Measurements from ENCODE around the gene RHBDD1. TPM values are rescaled to one million over a fixed set of nuclear protein-coding genes. Genes with fewer than 3 reads are reported as not detected.

The RHBDD1 gene
- total RNA-seq, 1 donor from 2014 or later: 30.0 TPM

GRCh38 chr2:226953206-226953605 lies 117.4 kb downstream of the RHBDD1 start:
- DNase-seq (ENCODE audit: low spot score): no peak
- H3K4me1 Mint-ChIP-seq (ENCODE audit: low read depth): no peaks in the 10 kb centered on the region
- peaks cover 6% of the 10 kb centered on the region for H3K9me3 Mint-ChIP-seq (ENCODE audit: low read depth)
- no peak for TF ChIP-seq CTCF (IDR thresholded peaks at IDR 0.05)
- no peaks in the 10 kb centered on the region for H3K27me3 Mint-ChIP-seq (ENCODE audit: low read depth)
- H3K27ac Mint-ChIP-seq (ENCODE audit: unreplicated experiment): no peak overlapping the region
- no peak overlapping the region for H3K4me3 Mint-ChIP-seq (ENCODE audit: unreplicated experiment)
- peaks cover 3% of the 10 kb centered on the region for H3K36me3 Mint-ChIP-seq (ENCODE audit: low read depth)

GRCh38 chr2:226953826-226954225 lies 118.0 kb downstream of the RHBDD1 start:
- Mint-ChIP-seq H3K36me3 (ENCODE audit: low read depth) (no peaks in the 10 kb centered on the region), H3K27ac (ENCODE audit: unreplicated experiment) (no peak overlapping the region), H3K27me3 (ENCODE audit: low read depth) (no peaks in the 10 kb centered on the region), H3K9me3 (ENCODE audit: low read depth) (peaks cover 7% of the 10 kb centered on the region), H3K4me3 (ENCODE audit: unreplicated experiment) (no peak overlapping the region), H3K4me1 (ENCODE audit: low read depth) (no peaks in the 10 kb centered on the region)
- no peak for TF ChIP-seq CTCF (IDR thresholded peaks at IDR 0.05)
- no peak for DNase-seq (ENCODE audit: low spot score)

GRCh38 chr2:226956659-226957058 lies 120.8 kb downstream of the RHBDD1 start:
- Mint-ChIP-seq H3K27me3 (ENCODE audit: low read depth) (no peaks in the 10 kb centered on the region), H3K36me3 (ENCODE audit: low read depth) (peaks cover 3% of the 10 kb centered on the region), H3K4me3 (ENCODE audit: unreplicated experiment) (no peak overlapping the region), H3K27ac (ENCODE audit: unreplicated experiment) (no peak overlapping the region), H3K9me3 (ENCODE audit: low read depth) (peaks cover 14% of the 10 kb centered on the region), H3K4me1 (ENCODE audit: low read depth) (no peaks in the 10 kb centered on the region)
- TF ChIP-seq CTCF (IDR thresholded peaks at IDR 0.05): no peak
- no peak for DNase-seq (ENCODE audit: low spot score)

GRCh38 chr2:226959418-226959817 lies 123.6 kb downstream of the RHBDD1 start:
- Mint-ChIP-seq H3K4me1 (ENCODE audit: low read depth) (no peaks in the 10 kb centered on the region), H3K36me3 (ENCODE audit: low read depth) (peaks cover 3% of the 10 kb centered on the region), H3K27me3 (ENCODE audit: low read depth) (no peaks in the 10 kb centered on the region), H3K9me3 (ENCODE audit: low read depth) (peaks cover 14% of the 10 kb centered on the region), H3K27ac (ENCODE audit: unreplicated experiment) (no peak overlapping the region), H3K4me3 (ENCODE audit: unreplicated experiment) (no peak overlapping the region)
- DNase-seq (ENCODE audit: low spot score): no peak
- TF ChIP-seq CTCF (IDR thresholded peaks at IDR 0.05): no peak

GRCh38 chr2:226962176-226962773 lies 126.4 kb downstream of the RHBDD1 start:
- no peak for DNase-seq (ENCODE audit: low spot score)
- peaks cover 12% of the 10 kb centered on the region for H3K9me3 Mint-ChIP-seq (ENCODE audit: low read depth)
- H3K27me3 Mint-ChIP-seq (ENCODE audit: low read depth): no peaks in the 10 kb centered on the region
- H3K4me1 Mint-ChIP-seq (ENCODE audit: low read depth): no peaks in the 10 kb centered on the region
- H3K27ac Mint-ChIP-seq (ENCODE audit: unreplicated experiment): no peak overlapping the region
- H3K4me3 Mint-ChIP-seq (ENCODE audit: unreplicated experiment): no peak overlapping the region
- peaks cover 3% of the 10 kb centered on the region for H3K36me3 Mint-ChIP-seq (ENCODE audit: low read depth)
- no peak for TF ChIP-seq CTCF (IDR thresholded peaks at IDR 0.05)

All from chondrocyte (in vitro differentiated cells).